HCT116 (cell line): ENCODE results near the gene TMEM260. TPM values are rescaled to one million over a fixed set of nuclear protein-coding genes. Genes with fewer than 3 reads are reported as not detected.
A peak's percentile ranks its signal among the peaks of the same experiment; 100 is the strongest.

Source experiments
- ATAC-seq: fragments of 200-7000 bp; cut with Tn5 transposase; 2 replicates; pipeline ENCODE4 v1.9.1; 2020; ENCODE audit warnings: mild to moderate bottlenecking, moderate library complexity
- BruUV-seq: library from RNA; stranded (reverse); fragments of 400-500 nt; replicated peaks from 2 replicates; lab custom pipeline; 2021; lab: Mats Ljungman, UMichigan
- CTCF ChIA-PET: fragments of 300-600 bp; sonication (Branson Sonifier 250); formaldehyde crosslinking; loops from one replicate; lab custom pipeline; 2021; ENCODE audit warnings: antibody characterized with exemption; lab: Charles Lee
- POLR2A ChIA-PET: fragments of 300-600, 350-600 bp; sonication (Branson Sonifier 250); formaldehyde crosslinking; loops from one replicate; lab custom pipeline; 2021; ENCODE audit warnings: antibody characterized with exemption; lab: Charles Lee
- RAD21 ChIA-PET, 2 experiments: fragments of 300-600 bp; sonication (Branson Sonifier 250); formaldehyde crosslinking; loops; one replicate each; lab custom pipeline; 2023; ENCODE audit warnings: low total read pairs in 2 of 2; ENCODE audit not compliant: uncharacterized antibody in 2 of 2, unreplicated experiment in 2 of 2, low non-redundant PET in 1 of 2; lab: Charles Lee
- DNase-seq: peaks from one replicate; pipeline ENCODE4 v3.0.0-alpha.2; 2010; ENCODE audit warnings: low read depth, low spot score
- H2AFZ ChIP-seq: fragments of 200-600 bp; shearing (Covaris generic), sonication (generic); 2 replicates; pipeline ENCODE4 v1.6.1; 2017; ENCODE audit warnings: low read depth, mixed run types, mixed read lengths, antibody characterized with exemption, low read length; ENCODE audit not compliant: poor library complexity, severe bottlenecking
- H3K27ac ChIP-seq: 2 replicates; pipeline ENCODE4 v1.5.1; 2012; ENCODE audit warnings: low read depth, low read length
- H3K27me3 ChIP-seq: fragments of 200-600 bp; sonication (generic); 2 replicates; pipeline ENCODE4 v1.6.1; 2016; ENCODE audit warnings: mixed run types, low read length, mixed read lengths; ENCODE audit not compliant: insufficient read depth
- H3K36me3 ChIP-seq, 2 experiments: fragments of 200-500 bp in 1 of 2; fragments of 200-600 bp in 1 of 2; sonication (Bioruptor generic) in 1 of 2; sonication (generic) in 1 of 2; 2 replicates each; pipeline versions ENCODE4 v1.5.1 to v1.6.1; 2014 to 2016; ENCODE audit warnings: low read length in 2 of 2, inconsistent platforms in 1 of 2, mixed read lengths in 1 of 2, mixed run types in 1 of 2; ENCODE audit not compliant: insufficient read depth in 2 of 2, control insufficient read depth in 1 of 2
- H3K4me1 ChIP-seq, 2 experiments: fragments of 200-600 bp in 1 of 2; sonication (generic) in 1 of 2; 2 replicates each; pipeline versions ENCODE4 v1.5.1 to v1.6.1; 2012 to 2017; ENCODE audit warnings: low read length in 2 of 2, inconsistent platforms in 1 of 2, mild to moderate bottlenecking in 1 of 2, mixed read lengths in 1 of 2, mixed run types in 1 of 2, moderate library complexity in 1 of 2; ENCODE audit not compliant: insufficient read depth in 2 of 2, control insufficient read depth in 1 of 2
- H3K4me2 ChIP-seq: fragments of 200-600 bp; sonication (generic); 2 replicates; pipeline ENCODE4 v1.6.1; 2017; ENCODE audit warnings: mixed run types, low read length, mixed read lengths
- H3K4me3 ChIP-seq, 2 experiments: fragments of 200-600 bp in 1 of 2; sonication (generic) in 1 of 2; replicated peaks in 1 of 2; 2 replicates each; pipeline ENCODE4 v1.5.1; 2011 to 2016; ENCODE audit warnings: low read length in 2 of 2, control low read depth in 1 of 2, low read depth in 1 of 2, mild to moderate bottlenecking in 1 of 2, mixed read lengths in 1 of 2, mixed run types in 1 of 2
- H3K79me2 ChIP-seq: fragments of 200-600 bp; sonication (generic); 2 replicates; pipeline ENCODE4 v1.6.1; 2017; ENCODE audit warnings: mild to moderate bottlenecking, mixed run types, low read length, moderate library complexity, mixed read lengths; ENCODE audit not compliant: insufficient read depth
- H3K9ac ChIP-seq: fragments of 200-600 bp; sonication (generic); 2 replicates; pipeline ENCODE4 v1.6.1; 2016; ENCODE audit warnings: low read length, mixed read lengths
- H3K9me2 ChIP-seq: fragments of 200-600 bp; sonication (generic), shearing (Covaris generic); 2 replicates; pipeline ENCODE4 v1.6.1; 2017; ENCODE audit warnings: mixed run types, mild to moderate bottlenecking, moderate library complexity; ENCODE audit not compliant: insufficient read depth
- H3K9me3 ChIP-seq, 2 experiments: fragments of 200-500 bp in 1 of 2; fragments of 200-600 bp in 1 of 2; sonication (Bioruptor generic) in 1 of 2; sonication (generic) in 1 of 2; 2 replicates each; pipeline ENCODE4 v1.6.1; 2014 to 2017; ENCODE audit warnings: low read length in 2 of 2, mixed read lengths in 2 of 2, inconsistent platforms in 1 of 2, low read depth in 1 of 2, mild to moderate bottlenecking in 1 of 2, mixed run types in 1 of 2, moderate library complexity in 1 of 2; ENCODE audit not compliant: control insufficient read depth in 1 of 2, insufficient read depth in 1 of 2
- H4K20me1 ChIP-seq: fragments of 200-600 bp; sonication (generic), shearing (Covaris generic); 2 replicates; pipeline ENCODE4 v1.6.1; 2017; ENCODE audit warnings: mixed run types, mild to moderate bottlenecking, moderate library complexity; ENCODE audit not compliant: insufficient read depth
- CBX3 ChIP-seq: IDR thresholded peaks from 2 replicates; pipeline ENCODE4 v1.6.1; 2012; ENCODE audit warnings: low read depth
- CEBPB ChIP-seq: IDR thresholded peaks from 2 replicates; pipeline ENCODE4 v1.6.1; 2012; ENCODE audit warnings: low read depth
- CTCF ChIP-seq, 3 experiments: fragments of 200-600 bp in 1 of 3; sonication (generic) in 1 of 3; IDR thresholded peaks in 2 of 3; conservative IDR thresholded peaks in 1 of 3; 2 replicates each; pipeline ENCODE4 v1.5.1; 2012 to 2017; ENCODE audit warnings: low read depth in 2 of 3, low read length in 2 of 3, antibody characterized with exemption in 1 of 3, borderline replicate concordance in 1 of 3, control low read depth in 1 of 3, mild to moderate bottlenecking in 1 of 3, mixed read lengths in 1 of 3, mixed run types in 1 of 3, moderate library complexity in 1 of 3; ENCODE audit not compliant: insufficient read depth in 1 of 3
- ELF1 ChIP-seq: IDR thresholded peaks from 2 replicates; pipeline ENCODE4 v1.6.1; 2012; ENCODE audit warnings: low read depth, borderline replicate concordance
- EZH2 ChIP-seq: fragments of 200-600 bp; sonication (generic); IDR thresholded peaks from 2 replicates; pipeline ENCODE4 v1.6.1; 2017; ENCODE audit warnings: antibody characterized with exemption, mixed run types
- EZH2phosphoT487 ChIP-seq: fragments of 200-600 bp; IDR thresholded peaks from 2 replicates; pipeline ENCODE4 v1.6.1; 2018; ENCODE audit warnings: antibody characterized with exemption, borderline replicate concordance
- FOSL1 ChIP-seq: IDR thresholded peaks from 2 replicates; pipeline ENCODE4 v1.6.1; 2012; ENCODE audit warnings: low read depth
- POLR2A ChIP-seq: IDR thresholded peaks from 2 replicates; pipeline ENCODE4 v1.7.0; 2011; ENCODE audit warnings: borderline replicate concordance; ENCODE audit not compliant: insufficient read depth, insufficient read length; ENCODE audit errors: extremely low read depth
- POLR2AphosphoS5 ChIP-seq: IDR thresholded peaks from 2 replicates; pipeline ENCODE4 v1.6.1; 2011; ENCODE audit warnings: mild to moderate bottlenecking, low read depth, low read length, moderate library complexity
- RAD21 ChIP-seq: IDR thresholded peaks from 2 replicates; pipeline ENCODE4 v1.6.1; 2012; ENCODE audit warnings: low read depth, mild to moderate bottlenecking
- REST ChIP-seq: IDR thresholded peaks from 2 replicates; pipeline ENCODE4 v1.6.1; 2012; ENCODE audit warnings: low read depth
- SIN3A ChIP-seq: IDR thresholded peaks from 2 replicates; pipeline ENCODE4 v1.6.1; 2012; ENCODE audit warnings: low read depth
- SP1 ChIP-seq: IDR thresholded peaks from 2 replicates; pipeline ENCODE4 v1.6.1; 2012; ENCODE audit warnings: low read depth
- TCF7L2 ChIP-seq: IDR thresholded peaks from 2 replicates; pipeline ENCODE4 v1.7.0; 2011; ENCODE audit warnings: borderline replicate concordance, inconsistent platforms; ENCODE audit not compliant: insufficient read depth, insufficient read length; ENCODE audit errors: extremely low read depth
- ZBTB33 ChIP-seq: IDR thresholded peaks from 2 replicates; pipeline ENCODE4 v1.6.1; 2011; ENCODE audit warnings: mild to moderate bottlenecking, low read length, moderate library complexity; ENCODE audit not compliant: insufficient replicate concordance; ENCODE audit errors: extremely low read depth
- ZFX ChIP-seq: fragments of 450-650 bp; IDR thresholded peaks from 2 replicates; pipeline ENCODE4 v1.6.1; 2017
- ZNF274 ChIP-seq: fragments of 200-500 bp; sonication (Bioruptor generic); IDR thresholded peaks from 2 replicates; pipeline ENCODE4 v1.6.1; 2014; ENCODE audit warnings: mild to moderate bottlenecking, low read depth, low read length, inconsistent platforms
- intact Hi-C: fragments of 100-400 bp; cut with micrococcal nuclease; formaldehyde crosslinking; loops from 2 replicates; pipeline ENCODE4 v1.10.0; 2022
- total RNA-seq: library from RNA; stranded (reverse); gene quantifications from one replicate; pipeline ENCODE4 v1.2.1, GENCODE V29; 2021; ENCODE audit not compliant: unreplicated experiment
- TF ChIP-seq, protein P1 (sequence below): IDR thresholded peaks from 2 replicates; pipeline ENCODE4 v1.6.1; 2012
- TF ChIP-seq, protein P2 (sequence below): IDR thresholded peaks from 2 replicates; pipeline ENCODE4 v1.6.1; 2012

TMEM260 gene
- total RNA-seq, 1 experiment from 2014 or later = 12.5 TPM

DNA sequence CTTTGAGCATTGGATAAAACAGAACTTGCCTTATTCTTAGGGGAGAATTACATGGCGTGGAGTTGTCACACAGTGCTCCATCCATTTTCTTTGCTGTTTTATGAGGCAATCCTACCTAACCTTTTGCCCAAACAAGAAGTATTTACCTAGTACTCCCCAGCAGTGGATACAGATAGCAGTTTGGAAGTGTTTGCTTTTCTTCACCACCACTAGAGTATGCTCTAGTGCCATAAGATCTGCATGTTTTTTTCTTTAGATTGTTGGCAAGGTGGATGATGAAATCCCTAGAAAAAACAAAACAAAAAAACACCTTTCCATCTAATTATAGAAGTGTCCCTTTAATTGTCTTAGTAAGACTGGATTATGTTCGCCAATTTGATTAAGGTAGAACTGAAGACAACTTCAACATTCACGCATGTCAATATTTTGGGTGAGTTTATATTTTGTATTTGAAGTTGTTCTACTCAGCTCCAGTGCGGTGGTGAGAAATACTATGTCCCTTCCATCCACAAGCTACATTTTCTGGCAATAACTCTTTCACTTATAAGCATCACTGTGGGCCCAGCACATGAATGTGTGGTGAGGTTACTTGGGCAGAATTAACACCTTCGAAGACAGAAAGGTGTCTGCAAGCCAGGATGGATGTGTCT is 23.6 kb upstream of the TMEM260 start:
- Histone ChIP-seq H3K27ac (no peak overlapping the region), H3K9me2 (no peaks in the 10 kb centered on the region), H4K20me1 (no peaks in the 10 kb centered on the region), H3K4me3 (no peak overlapping the region), H2AFZ (no peak overlapping the region), H3K27me3 (peaks cover 36% of the 10 kb centered on the region; the same call in 1 of the 2 replicates), H3K9me3 (no peaks in the 10 kb centered on the region), H3K79me2 (no peaks in the 10 kb centered on the region), H3K4me2 (no peak overlapping the region), H3K9ac (no peak overlapping the region), H3K4me1 (no peaks in the 10 kb centered on the region), H3K36me3 (no peaks in the 10 kb centered on the region)
- ChIA-PET RAD21 (no interaction called here), CTCF (interaction anchor here (1.1 to 1.7 kb wide), 3 partner anchors 23 to 625 kb away, joined by 3 to 4 read pairs (median 3); no protein-coding TSS in a partner anchor), POLR2A (interaction anchor here (0.7 kb wide), 1 partner anchor 24 kb away, joined by 3 read pairs; the partner anchor contains the start of gene TMEM260)
- ATAC-seq = peak; percentile 81
- DNase-seq = peak; percentile 60
- intact Hi-C loops = loop anchor here (2.0 to 10.0 kb wide), 4 partner anchors 511 to 739 kb away; no protein-coding TSS in a partner anchor
- BruUV-seq = no TSS peak
- TF ChIP-seq SIN3A (no peak), ELF1 (no peak), EZH2 (no peak), ZFX (no peak), SP1 (no peak), FOSL1 (no peak), POLR2A (no peak), TCF7L2 (no peak), EZH2phosphoT487 (no peak), ZBTB33 (no peak), CBX3 (no peak), ZNF274 (no peak), CEBPB (peak; percentile 71), CTCF (IDR thresholded peaks at IDR 0.05 in 2 of 3, conservative IDR thresholded peaks at IDR 0.05 in 1 of 3; ENCODE audit: borderline replicate concordance in 1 of 3, insufficient read depth in 1 of 3, low read depth in 2 of 3, low read length in 2 of 3) (peak; percentile 65 to 70 (median 68)), REST (no peak), RAD21 (peak; percentile 81), POLR2AphosphoS5 (no peak)
- TF ChIP-seq, protein P1, sequence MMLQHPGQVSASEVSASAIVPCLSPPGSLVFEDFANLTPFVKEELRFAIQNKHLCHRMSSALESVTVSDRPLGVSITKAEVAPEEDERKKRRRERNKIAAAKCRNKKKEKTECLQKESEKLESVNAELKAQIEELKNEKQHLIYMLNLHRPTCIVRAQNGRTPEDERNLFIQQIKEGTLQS = no peak
- TF ChIP-seq, protein P2, sequence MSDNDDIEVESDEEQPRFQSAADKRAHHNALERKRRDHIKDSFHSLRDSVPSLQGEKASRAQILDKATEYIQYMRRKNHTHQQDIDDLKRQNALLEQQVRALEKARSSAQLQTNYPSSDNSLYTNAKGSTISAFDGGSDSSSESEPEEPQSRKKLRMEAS = no peak; the same call in 1 of the 2 replicates
